GM18868 (cell line): ENCODE results near the gene ZNF329.
"Not testable (repeated sequence)": the region's sequence is repeated elsewhere in the genome, so short reads cannot be mapped to it uniquely, and the experiment has no call there.

Experiments
- ATAC-seq: cut with Tn5 transposase; IDR thresholded peaks from one replicate; pipeline ENCODE4 v1.9.1; 2021; ENCODE audit warnings: mild to moderate bottlenecking, moderate library complexity; ENCODE audit not compliant: unreplicated experiment

Gene ZNF329

DNA sequence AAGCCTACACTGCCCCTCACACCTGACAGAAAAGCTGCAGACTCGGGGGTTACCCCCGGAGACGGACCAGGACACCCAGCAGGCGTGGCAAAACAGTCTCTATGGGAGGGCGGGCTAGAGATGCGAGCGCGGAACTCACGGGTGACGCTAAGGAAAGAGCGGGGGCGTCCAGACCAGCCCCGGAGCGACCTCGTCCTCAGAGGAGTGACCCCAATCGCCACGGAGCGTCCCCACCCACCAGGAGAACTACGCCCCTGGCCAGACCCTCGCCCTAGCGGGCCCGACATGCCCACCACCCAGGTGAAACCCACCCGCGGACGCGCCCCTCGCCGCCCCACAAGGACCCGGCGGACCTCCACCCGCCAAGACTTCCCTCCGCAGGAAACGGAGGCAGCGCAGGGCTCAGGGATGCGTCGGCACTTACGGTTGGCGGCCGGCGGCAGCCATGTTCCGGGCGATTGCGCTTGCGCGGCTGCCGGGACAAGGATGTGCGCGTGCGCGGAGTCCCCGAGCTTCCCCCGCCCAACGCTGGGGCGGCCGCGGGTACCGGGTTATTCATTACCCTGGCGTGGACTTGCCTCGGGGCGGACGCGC lies at the start of gene ZNF329:
ZNF329 (minus strand) TSS at position 462 of the 594 bp plus-strand sequence. CDS start 21,286 bp downstream, outside the sequence.
- peak; percentile 67 for ATAC-seq

GRCh38 chr19:58196901-58197616 lies 46.5 kb upstream of the ZNF329 start:
- ATAC-seq, result no peak

DNA sequence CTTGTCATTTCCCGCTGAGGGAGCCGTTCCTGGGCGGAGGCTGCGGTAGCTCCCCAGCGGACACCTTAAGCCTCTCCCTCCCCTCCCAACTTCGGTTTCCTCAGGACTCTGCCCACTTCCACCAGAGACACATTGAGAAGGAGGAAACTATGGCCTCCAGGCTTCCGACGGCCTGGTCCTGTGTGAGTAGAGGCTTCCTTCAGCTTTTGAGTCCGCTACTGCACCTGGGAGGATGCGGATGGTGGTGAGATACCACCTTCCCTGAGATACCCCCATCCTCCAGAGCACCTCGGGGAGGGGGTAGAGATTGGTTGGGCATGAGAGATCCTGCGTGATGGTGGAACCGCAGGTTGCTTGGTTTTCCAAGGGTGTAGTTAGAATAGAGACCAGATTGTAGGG lies 33.2 kb upstream of the ZNF329 start:
- ATAC-seq, result no peak

DNA sequence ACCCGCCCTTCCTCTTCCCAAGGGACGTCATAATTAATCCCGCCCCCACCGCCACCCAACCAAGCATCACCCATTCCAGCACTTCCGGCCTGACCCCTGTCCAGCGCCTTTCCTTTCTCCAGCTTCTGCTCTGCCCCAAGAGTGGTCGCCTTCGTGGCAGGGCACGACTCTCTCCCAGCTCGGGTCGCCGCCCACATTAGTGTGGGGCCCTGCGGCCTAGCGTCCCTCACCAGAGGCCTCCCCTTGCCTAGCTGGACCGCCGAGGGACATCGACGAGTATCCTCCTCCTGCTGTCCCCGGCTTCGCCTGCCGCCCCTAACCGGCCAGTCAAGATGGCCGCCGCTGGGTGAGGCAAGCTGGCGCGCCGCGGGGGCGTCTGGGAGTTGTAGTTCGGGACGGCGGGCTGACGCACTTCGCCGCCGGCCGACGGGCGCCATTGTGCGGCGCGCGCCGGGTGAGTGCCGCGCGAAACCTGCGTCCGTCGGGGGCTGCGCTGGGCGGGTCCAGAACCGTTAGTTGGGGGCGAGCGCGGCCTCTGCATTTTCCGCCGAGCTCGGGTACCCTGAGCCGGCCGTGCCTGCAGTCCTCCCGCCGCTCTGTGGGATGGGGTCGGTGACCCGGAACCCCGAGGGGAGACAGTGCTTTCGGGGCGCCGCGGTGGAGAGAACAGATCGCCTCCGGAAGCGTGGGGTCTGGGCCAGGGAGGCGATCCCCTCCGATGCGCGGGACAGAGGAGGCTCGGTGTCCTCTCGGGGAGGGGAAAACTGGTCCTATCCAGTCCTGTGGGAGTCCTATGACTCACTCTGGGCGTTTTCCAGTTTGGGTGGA lies 32.6 kb upstream of the ZNF329 start, which contains the start of gene ZNF274:
ZNF274 (plus strand) TSS at position 73 of the 828 bp plus-strand sequence. CDS start 905 bp downstream, outside the sequence.
- ATAC-seq, result peak; percentile 92

- no peak for ATAC-seq
Observed at GRCh38 chr19:58182577-58182988, 32.0 kb upstream of the ZNF329 start.

DNA sequence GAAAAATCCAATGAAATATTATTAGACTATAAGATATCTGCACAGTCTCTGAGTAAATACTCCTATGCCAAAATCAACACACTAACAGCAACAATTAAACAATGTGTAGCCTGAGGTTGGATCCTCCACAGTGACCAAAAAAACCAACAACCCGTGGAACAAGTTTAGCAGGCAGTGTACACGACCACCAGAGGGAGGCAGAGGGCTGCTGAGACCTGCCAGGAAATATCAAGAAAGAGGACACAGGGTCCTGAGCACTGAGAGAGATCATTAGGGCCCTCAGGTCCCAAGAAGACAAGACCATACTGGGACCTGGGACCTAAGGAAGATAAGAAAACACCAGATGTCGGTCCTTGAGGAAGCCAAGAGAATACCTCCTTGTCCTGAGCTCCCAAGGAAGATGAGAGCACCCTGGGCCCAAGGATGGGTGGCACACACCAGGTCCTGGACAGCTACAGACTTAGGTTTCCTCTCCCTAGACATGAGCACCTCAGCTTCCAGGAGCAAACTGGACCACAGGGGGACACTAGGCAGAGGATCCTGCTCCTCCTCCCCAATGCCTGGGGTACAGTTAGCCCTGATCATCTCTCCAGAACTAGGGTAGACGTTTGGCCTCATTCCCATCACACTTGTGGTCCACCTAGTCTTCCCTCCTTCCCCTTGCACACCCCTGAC lies 31.4 kb upstream of the ZNF329 start:
- no peak for ATAC-seq

DNA sequence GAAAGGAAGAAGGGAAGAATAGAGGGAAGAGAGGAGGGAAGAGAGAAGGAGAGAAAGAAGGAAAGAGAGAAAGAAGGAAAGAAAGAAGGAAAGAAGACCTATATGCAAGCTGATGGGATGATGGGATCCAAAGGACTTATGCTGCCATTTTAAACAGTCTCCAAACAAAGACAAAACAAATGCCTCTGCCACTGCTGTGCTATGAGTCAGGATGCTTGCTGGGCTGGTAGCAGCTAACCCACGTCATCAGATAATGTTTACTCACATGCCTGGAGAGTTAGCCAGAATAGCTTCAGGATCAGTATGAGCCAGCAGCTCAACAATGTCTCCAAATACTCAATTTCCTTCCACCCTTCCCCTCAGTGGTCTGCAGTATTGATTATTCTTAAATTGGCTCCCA lies 20.3 kb upstream of the ZNF329 start:
- no peak for ATAC-seq

GRCh38 chr19:58166708-58167280 lies 16.2 kb upstream of the ZNF329 start:
- ATAC-seq, result no peak

- ATAC-seq, result no peak
Observed at GRCh38 chr19:58166268-58166667, 15.7 kb upstream of the ZNF329 start.

DNA sequence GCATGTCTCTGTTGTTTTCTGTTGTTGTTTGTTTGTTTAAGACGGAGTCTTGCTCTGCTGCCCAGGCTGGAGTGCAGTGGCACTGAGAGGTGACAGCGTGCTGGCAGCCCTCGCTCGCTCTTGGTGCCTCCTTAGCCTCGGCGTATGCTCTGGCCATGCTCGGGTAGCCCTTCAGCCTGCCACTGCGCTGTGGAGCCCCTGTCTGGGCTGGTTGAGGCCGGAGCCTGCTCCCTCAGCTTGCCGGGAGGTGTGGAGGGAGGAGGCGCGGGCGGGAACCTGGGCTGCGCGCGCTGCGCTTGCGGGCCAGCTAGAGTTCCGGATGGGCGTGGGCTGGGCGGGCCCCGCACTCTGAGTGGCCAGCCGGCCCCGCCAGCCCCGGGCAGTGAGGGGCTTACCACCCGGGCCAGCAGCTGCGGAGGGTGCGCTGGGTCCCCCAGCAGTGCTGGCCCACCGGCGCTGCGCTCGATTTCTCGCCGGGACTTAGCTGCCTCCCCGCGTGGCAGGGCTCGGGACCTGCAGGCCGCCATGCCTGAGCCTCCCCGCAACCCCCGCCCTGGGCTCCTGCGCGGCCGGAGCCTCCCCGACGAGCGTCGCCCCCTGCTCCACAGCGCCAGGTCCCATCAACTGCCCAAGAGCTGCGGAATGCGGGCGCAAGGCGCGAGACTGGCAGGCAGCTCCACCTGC lies 6.6 kb upstream of the ZNF329 start:
- no peak for ATAC-seq

GRCh38 chr19:58154679-58155648 lies 4.4 kb upstream of the ZNF329 start:
- peak; percentile 76 for ATAC-seq

DNA sequence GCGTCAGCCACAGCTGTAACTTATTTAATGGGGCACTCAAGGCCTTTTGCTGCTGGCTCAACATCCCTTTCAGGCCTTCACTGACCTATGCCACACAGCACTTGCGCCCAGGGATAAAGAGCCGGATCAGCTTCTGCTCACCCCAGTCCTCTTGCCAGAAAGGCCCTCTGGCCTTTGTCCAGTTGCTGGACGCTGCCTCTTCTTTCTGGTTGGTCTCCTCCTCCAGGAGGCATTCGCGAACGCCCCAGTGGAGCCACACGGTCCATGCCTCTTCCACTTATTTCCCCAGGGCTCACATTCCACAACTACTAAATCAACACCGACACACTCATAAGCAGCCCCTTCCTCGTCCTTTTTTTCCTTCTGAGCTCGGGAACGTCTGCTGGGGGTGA lies 3.7 kb upstream of the ZNF329 start:
- ATAC-seq, result no peak

DNA sequence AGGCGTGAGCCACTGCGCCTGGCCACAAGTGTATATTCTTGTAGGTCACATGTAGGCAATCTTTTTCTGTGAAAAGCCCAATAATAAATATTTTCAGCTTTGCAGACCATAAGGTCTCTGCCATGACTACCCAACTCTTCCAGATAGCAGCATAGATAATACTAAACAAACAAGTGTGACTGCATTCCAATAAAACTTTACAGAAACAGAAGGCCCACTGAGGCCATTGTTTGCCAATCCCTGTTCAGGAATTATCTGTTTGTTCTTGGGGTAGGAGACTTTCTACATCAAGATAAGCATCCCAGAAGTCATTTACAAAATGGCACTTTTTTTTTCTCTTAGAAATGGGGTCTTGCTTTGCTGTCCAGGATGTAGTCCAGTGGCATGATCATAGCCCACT lies 2.8 kb upstream of the ZNF329 start:
- ATAC-seq, result no peak

GRCh38 chr19:58147475-58147874 lies 3.1 kb downstream of the ZNF329 start:
- ATAC-seq, result not testable (repeated sequence)

DNA sequence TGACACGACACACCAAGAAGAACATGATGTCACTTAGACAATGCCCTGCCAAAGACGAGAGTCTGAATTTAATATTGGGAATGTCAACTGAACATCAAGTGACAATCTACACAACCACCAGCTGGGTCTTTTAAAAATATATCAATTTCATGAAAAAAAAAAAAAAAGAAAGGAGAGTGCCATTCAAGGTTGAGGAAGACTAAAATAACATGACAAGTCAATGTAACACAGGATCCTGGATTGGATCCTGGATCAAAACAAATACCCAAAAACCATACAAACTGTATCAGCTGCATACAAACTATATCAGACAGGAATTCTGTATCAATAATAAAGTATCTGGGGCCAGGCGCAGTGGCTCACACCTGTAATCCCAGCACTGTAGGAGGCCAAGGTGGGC lies 4.7 kb downstream of the ZNF329 start:
- ATAC-seq, result no peak

- no peak for ATAC-seq
Observed at GRCh38 chr19:58134244-58134643, 16.3 kb downstream of the ZNF329 start.

- no peak for ATAC-seq
Observed at GRCh38 chr19:58129284-58129683, 21.3 kb downstream of the ZNF329 start.

DNA sequence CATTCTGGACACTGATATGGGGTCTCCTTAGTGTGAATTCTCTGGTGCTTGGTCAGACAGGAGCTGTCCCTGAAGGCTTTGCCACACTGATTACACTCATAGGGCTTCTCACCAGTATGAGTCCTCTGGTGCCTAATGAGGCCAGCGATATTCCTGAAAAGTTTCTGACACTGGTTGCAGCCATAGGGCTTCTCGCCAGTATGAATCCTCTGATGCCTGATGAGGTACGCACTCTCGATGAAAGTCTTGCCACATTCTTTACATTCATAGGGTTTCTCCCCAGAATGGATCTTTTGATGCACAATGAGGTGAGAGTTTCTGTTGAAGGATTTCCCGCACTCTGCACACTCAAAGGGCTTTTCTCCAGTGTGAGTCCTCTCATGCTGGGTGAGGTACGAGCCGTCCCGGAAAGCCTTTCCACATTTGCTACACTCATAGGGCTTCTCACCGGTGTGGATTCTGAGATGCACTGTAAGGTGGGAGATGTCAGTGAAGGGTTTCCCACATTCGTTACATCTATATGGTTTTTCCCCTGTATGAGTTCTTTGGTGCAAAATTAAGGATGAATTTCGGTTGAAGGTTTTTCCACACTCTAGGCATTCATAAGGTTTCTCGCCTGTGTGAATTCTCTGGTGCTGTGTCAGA lies 22.4 kb downstream of the ZNF329 start:
- ATAC-seq, result no peak

- ATAC-seq, result no peak
Observed at GRCh38 chr19:58123354-58123753, 27.2 kb downstream of the ZNF329 start.
